PC-9 (cell line): ENCODE data around the gene UBXN2A. TPM values are rescaled to one million over a fixed set of nuclear protein-coding genes. Genes with fewer than 3 reads are reported as not detected.

Experiments used
- BruUV-seq: library from RNA; stranded (reverse); fragments of 400-500 nt; replicated peaks from 2 replicates; lab custom pipeline; 2021; lab: Mats Ljungman, UMichigan
- CTCF ChIA-PET: fragments of 300-600 bp; sonication (Branson Sonifier 250); formaldehyde crosslinking; loops from one replicate; lab custom pipeline; 2022; ENCODE audit warnings: antibody characterized with exemption; lab: Charles Lee
- POLR2A ChIA-PET: fragments of 300-600 bp; sonication (Branson Sonifier 250); formaldehyde crosslinking; loops from one replicate; lab custom pipeline; 2022; ENCODE audit warnings: antibody characterized with exemption; ENCODE audit not compliant: unreplicated experiment; lab: Charles Lee
- DNase-seq, 2 experiments: peaks; one replicate each; pipeline versions ENCODE4 v3.0.0 to v3.0.0-alpha.2; 2015 to 2022; ENCODE audit warnings: mixed read lengths in 1 of 2
- H2AFZ ChIP-seq: fragments of 200-600 bp; sonication (generic); 2 replicates; pipeline ENCODE4 v1.8.1; 2017; ENCODE audit warnings: antibody characterized with exemption
- H3F3A ChIP-seq: fragments of 200-600 bp; sonication (generic); 2 replicates; pipeline ENCODE4 v1.8.1; 2017; ENCODE audit warnings: antibody characterized with exemption, mild to moderate bottlenecking, low read depth; ENCODE audit not compliant: insufficient read depth
- H3K27ac ChIP-seq: fragments of 200-600 bp; sonication (generic); 2 replicates; pipeline ENCODE4 v1.6.1; 2016; ENCODE audit warnings: mixed run types
- H3K27me3 ChIP-seq: fragments of 200-600 bp; sonication (generic); 2 replicates; pipeline ENCODE4 v1.6.1; 2016; ENCODE audit warnings: low read depth, mixed run types; ENCODE audit not compliant: insufficient read depth
- H3K36me3 ChIP-seq: fragments of 200-600 bp; sonication (generic); 2 replicates; pipeline ENCODE4 v1.6.1; 2016; ENCODE audit warnings: low read depth, mixed run types
- H3K4me1 ChIP-seq: fragments of 200-600 bp; sonication (generic); replicated peaks from 2 replicates; pipeline ENCODE4 v1.6.1; 2016; ENCODE audit warnings: mixed run types; ENCODE audit not compliant: insufficient read depth
- H3K4me2 ChIP-seq: fragments of 200-600 bp; sonication (generic); 2 replicates; pipeline ENCODE4 v1.6.1; 2017; ENCODE audit warnings: mixed run types
- H3K4me3 ChIP-seq: fragments of 200-600 bp; sonication (generic); 2 replicates; pipeline ENCODE4 v1.6.1; 2016; ENCODE audit warnings: mixed run types
- H3K79me2 ChIP-seq: fragments of 200-600 bp; sonication (generic); 2 replicates; pipeline ENCODE4 v1.6.1; 2017; ENCODE audit warnings: low read depth, mixed run types
- H3K9me2 ChIP-seq: fragments of 200-600 bp; sonication (generic); 2 replicates; pipeline ENCODE4 v1.8.1; 2017; ENCODE audit warnings: mild to moderate bottlenecking; ENCODE audit not compliant: insufficient read depth
- H3K9me3 ChIP-seq: fragments of 200-600 bp; sonication (generic); 2 replicates; pipeline ENCODE4 v1.8.1; 2016; ENCODE audit warnings: low read depth; ENCODE audit not compliant: insufficient read depth
- H4K20me1 ChIP-seq: fragments of 200-600 bp; sonication (generic); 2 replicates; pipeline ENCODE4 v1.8.1; 2017; ENCODE audit not compliant: insufficient read depth
- CTCF ChIP-seq: fragments of 200-600 bp; sonication (generic); conservative IDR thresholded peaks from 2 replicates; pipeline ENCODE4 v1.6.1; 2017; ENCODE audit warnings: mixed run types, antibody characterized with exemption, mild to moderate bottlenecking, moderate library complexity
- EZH2 ChIP-seq: fragments of 200-600 bp; sonication (generic); IDR thresholded peaks from 2 replicates; pipeline ENCODE4 v1.8.0; 2017; ENCODE audit warnings: antibody characterized with exemption, low read depth
- intact Hi-C: fragments of 100-400 bp; cut with micrococcal nuclease; formaldehyde crosslinking; loops from one replicate; pipeline ENCODE4 v1.10.0; 2022; ENCODE audit not compliant: unreplicated experiment
- total RNA-seq: library from RNA; stranded (reverse); gene quantifications from 2 replicates; pipeline ENCODE4 v1.2.3, GENCODE V29; 2021

UBXN2A gene
- total RNA-seq, 1 experiment from 2014 or later, result 16.9 TPM

- Histone ChIP-seq H3K4me2 (peak overlapping the region; percentile 42), H3K27ac (peak overlapping the region; percentile 55), H3K9me3 (no peaks in the 10 kb centered on the region), H3K4me3 (no peak overlapping the region), H4K20me1 (no peaks in the 10 kb centered on the region), H3K9me2 (no peaks in the 10 kb centered on the region), H3K4me1 (peaks cover 45% of the 10 kb centered on the region), H2AFZ (0 out of 2 replicates have a peak overlapping the region, but pooled peaks have one; percentile 4), H3K27me3 (no peaks in the 10 kb centered on the region), H3F3A (peaks cover 37% of the 10 kb centered on the region), H3K36me3 (no peaks in the 10 kb centered on the region), H3K79me2 (no peaks in the 10 kb centered on the region)
- DNase-seq, result peak; percentile 84 to 99
- no TSS peak for BruUV-seq
- intact Hi-C loops, result loop anchor here (1.0 to 2.0 kb wide), 5 partner anchors 31 to 191 kb away; partner anchors contain the start of genes SF3B6, TP53I3, UBXN2A and WDCP
- POLR2A ChIA-PET, result interaction anchor here (0.5 to 1.3 kb wide), 3 partner anchors 61 to 89 kb away, joined by 3 to 6 read pairs (median 6); partner anchors contain the start of gene ATAD2B
- TF ChIP-seq EZH2 (no peak), CTCF (no peak)
- CTCF ChIA-PET, result interaction anchor here (0.6 kb wide), 1 partner anchor 10 kb away, joined by 5 read pairs; no protein-coding TSS in a partner anchor
Measured at GRCh38 chr2:24015562-24016375, 75.5 kb downstream of the UBXN2A start.

GRCh38 chr2:24016376-24016761 lies 76.1 kb downstream of the UBXN2A start:
- no peaks in the 10 kb centered on the region for H3K79me2 ChIP-seq
- peak overlapping the region; percentile 55 for H3K27ac ChIP-seq
- no peaks in the 10 kb centered on the region for H3K9me3 ChIP-seq
- TF ChIP-seq EZH2, result no peak
- no peak for TF ChIP-seq CTCF
- H2AFZ ChIP-seq, result 0 out of 2 replicates have a peak overlapping the region, but pooled peaks have one; percentile 4
- peaks cover 50% of the 10 kb centered on the region for H3K4me1 ChIP-seq
- intact Hi-C loops, result no loop called here
- H3F3A ChIP-seq, result peaks cover 42% of the 10 kb centered on the region
- ChIA-PET CTCF (interaction anchor here (0.6 kb wide), 1 partner anchor 10 kb away, joined by 5 read pairs; no protein-coding TSS in a partner anchor), POLR2A (interaction anchor here (0.5 to 1.2 kb wide), 2 partner anchors 61 to 89 kb away, joined by 3 to 6 read pairs; partner anchors contain the start of gene ATAD2B)
- peak; percentile 37 to 70 for DNase-seq
- H3K36me3 ChIP-seq, result no peaks in the 10 kb centered on the region
- H3K4me3 ChIP-seq, result no peak overlapping the region
- no peaks in the 10 kb centered on the region for H3K9me2 ChIP-seq
- BruUV-seq, result TSS peak; percentile 67
- H4K20me1 ChIP-seq, result no peaks in the 10 kb centered on the region
- H3K27me3 ChIP-seq, result no peaks in the 10 kb centered on the region
- peak overlapping the region; percentile 42 for H3K4me2 ChIP-seq

GRCh38 chr2:24016853-24017703 lies 76.8 kb downstream of the UBXN2A start:
- H4K20me1 ChIP-seq, result no peaks in the 10 kb centered on the region
- DNase-seq, result no peak
- peak overlapping the region; percentile 55 for H3K27ac ChIP-seq
- no peaks in the 10 kb centered on the region for H3K79me2 ChIP-seq
- H3K9me2 ChIP-seq, result no peaks in the 10 kb centered on the region
- H3F3A ChIP-seq, result peaks cover 49% of the 10 kb centered on the region
- CTCF ChIA-PET, result no interaction called here
- no peaks in the 10 kb centered on the region for H3K36me3 ChIP-seq
- no peak for TF ChIP-seq EZH2
- no peak for TF ChIP-seq CTCF
- peak overlapping the region; percentile 42 for H3K4me2 ChIP-seq
- H3K9me3 ChIP-seq, result no peaks in the 10 kb centered on the region
- no peak overlapping the region for H3K4me3 ChIP-seq
- intact Hi-C loops, result no loop called here
- POLR2A ChIA-PET, result no interaction called here
- H3K4me1 ChIP-seq, result peaks cover 50% of the 10 kb centered on the region
- H2AFZ ChIP-seq, result no peak overlapping the region
- no TSS peak for BruUV-seq
- no peaks in the 10 kb centered on the region for H3K27me3 ChIP-seq
